Omental fat pad (tissue), 4 donors: ENCODE data around the gene CADM4. TPM values are rescaled to one million over a fixed set of nuclear protein-coding genes. Genes with fewer than 3 reads are reported as not detected.

Experiments used
- ATAC-seq: fragments of 150-250 bp; one replicate; pipeline ENCODE4 v1.9.1; 2016; ENCODE audit warnings: mild to moderate bottlenecking, moderate library complexity; ENCODE audit not compliant: low FRiP score
- DNase-seq: peaks from one replicate; pipeline ENCODE4 v3.0.0-alpha.2; 2019; ENCODE audit warnings: low spot score
- total RNA-seq, 4 donors: library from RNA; depleted of rRNA; stranded (reverse); fragments of >200 nt; gene quantifications; one replicate each; pipeline ENCODE4 v1.1.0, GENCODE V29; 2016
- TF ChIP-seq, protein P1 (sequence below), 3 donors: fragments of 450-650 bp; IDR thresholded peaks; one replicate each; pipeline ENCODE4 v1.5.1; 2016 to 2017; ENCODE audit warnings: antibody characterized with exemption in 3 of 3, mild to moderate bottlenecking in 3 of 3, moderate library complexity in 2 of 3

CADM4 gene
- total RNA-seq, 4 donors from 2014 or later: 0.79 to 3.5 (median 2.5) TPM

DNA sequence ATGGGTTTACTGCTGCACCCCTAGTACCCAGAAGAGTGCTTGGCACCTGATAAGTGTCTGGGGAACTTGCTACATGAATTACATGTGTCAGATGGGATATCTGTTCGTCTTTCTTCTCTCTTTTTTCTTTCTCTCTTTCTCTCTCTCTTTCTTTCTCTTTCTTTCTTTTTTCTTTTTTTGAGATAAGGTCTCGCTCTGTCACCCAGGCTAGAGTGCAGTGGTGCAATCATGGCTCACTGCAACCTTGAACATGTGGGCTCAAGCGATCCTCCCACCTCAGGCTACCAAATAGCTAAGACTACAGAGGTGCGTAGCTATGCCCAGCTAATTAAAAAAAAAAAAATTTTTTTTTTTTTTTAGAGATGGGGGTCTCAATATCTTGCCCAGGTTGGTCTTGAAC, 6.1 kb downstream of the CADM4 start:
- DNase-seq (no peak), ATAC-seq (no peak)
- TF ChIP-seq, protein P1, sequence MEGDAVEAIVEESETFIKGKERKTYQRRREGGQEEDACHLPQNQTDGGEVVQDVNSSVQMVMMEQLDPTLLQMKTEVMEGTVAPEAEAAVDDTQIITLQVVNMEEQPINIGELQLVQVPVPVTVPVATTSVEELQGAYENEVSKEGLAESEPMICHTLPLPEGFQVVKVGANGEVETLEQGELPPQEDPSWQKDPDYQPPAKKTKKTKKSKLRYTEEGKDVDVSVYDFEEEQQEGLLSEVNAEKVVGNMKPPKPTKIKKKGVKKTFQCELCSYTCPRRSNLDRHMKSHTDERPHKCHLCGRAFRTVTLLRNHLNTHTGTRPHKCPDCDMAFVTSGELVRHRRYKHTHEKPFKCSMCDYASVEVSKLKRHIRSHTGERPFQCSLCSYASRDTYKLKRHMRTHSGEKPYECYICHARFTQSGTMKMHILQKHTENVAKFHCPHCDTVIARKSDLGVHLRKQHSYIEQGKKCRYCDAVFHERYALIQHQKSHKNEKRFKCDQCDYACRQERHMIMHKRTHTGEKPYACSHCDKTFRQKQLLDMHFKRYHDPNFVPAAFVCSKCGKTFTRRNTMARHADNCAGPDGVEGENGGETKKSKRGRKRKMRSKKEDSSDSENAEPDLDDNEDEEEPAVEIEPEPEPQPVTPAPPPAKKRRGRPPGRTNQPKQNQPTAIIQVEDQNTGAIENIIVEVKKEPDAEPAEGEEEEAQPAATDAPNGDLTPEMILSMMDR (IDR thresholded peaks at IDR 0.05): no peak

GRCh38 chr19:43631491-43631890, 8.2 kb downstream of the CADM4 start:
- DNase-seq: no peak

DNA sequence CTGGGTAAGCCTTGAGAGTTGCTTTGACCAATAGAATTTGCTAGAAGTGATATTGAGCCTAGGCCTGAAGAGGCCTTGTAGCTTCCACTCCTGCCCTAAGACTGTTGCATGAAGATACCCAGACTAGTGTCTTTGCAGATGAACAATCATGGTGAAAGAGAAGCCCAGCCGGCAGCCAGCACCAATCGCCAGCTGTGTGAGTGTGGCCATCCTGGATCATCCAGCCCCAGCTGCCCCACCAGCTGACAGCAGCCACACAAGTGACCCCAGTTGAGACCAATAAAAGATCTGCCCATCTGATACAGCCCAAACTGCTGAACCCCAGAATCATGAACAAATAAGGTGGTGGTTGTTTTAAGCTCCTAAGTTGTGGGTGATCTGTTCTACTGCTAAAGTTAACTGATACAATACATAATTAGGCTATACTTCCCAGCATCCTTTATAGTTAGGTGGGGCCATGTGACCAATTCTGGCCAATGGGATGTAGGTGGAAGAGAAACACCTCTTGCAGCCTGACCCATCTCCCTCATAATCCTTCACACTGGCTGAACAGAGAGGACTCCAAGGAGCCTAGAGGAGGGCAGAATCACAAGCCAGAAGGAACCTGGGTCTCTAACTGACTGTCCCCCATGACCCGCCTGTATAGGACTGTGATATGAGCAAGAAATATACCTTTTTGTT, 10.9 kb downstream of the CADM4 start:
- TF ChIP-seq, protein P1 (IDR thresholded peaks at IDR 0.05): no peak
- no peak for DNase-seq
- no peak for ATAC-seq

More at GRCh38 chr19:43631491-43631890, 8.2 kb downstream of the CADM4 start:
- no peak for ATAC-seq
- TF ChIP-seq, protein P1 (IDR thresholded peaks at IDR 0.05): no peak

- ATAC-seq (no peak), DNase-seq (no peak)
- TF ChIP-seq, protein P1 (IDR thresholded peaks at IDR 0.05): no peak
Observed at GRCh38 chr19:43626838-43627237, 12.8 kb downstream of the CADM4 start.

- DNase-seq (no peak), ATAC-seq (no peak)
Observed at GRCh38 chr19:43625918-43626579, 13.6 kb downstream of the CADM4 start.

GRCh38 chr19:43624933-43625332, 14.7 kb downstream of the CADM4 start:
- DNase-seq: peak; percentile 36
- no peak for ATAC-seq
- TF ChIP-seq, protein P1 (IDR thresholded peaks at IDR 0.05): no peak

More at GRCh38 chr19:43625918-43626579, 13.6 kb downstream of the CADM4 start:
- TF ChIP-seq, protein P1 (IDR thresholded peaks at IDR 0.05): no peak
